H9 (cell line): ENCODE results near the gene LFNG. TPM values are rescaled to one million over a fixed set of nuclear protein-coding genes. Genes with fewer than 3 reads are reported as not detected.

ENCODE experiments used
- DNase-seq: peaks from one replicate; pipeline ENCODE4 v3.0.0-alpha.2; 2017
- H2AFZ ChIP-seq: one replicate; pipeline ENCODE4 v1.6.1; 2013; ENCODE audit warnings: mild to moderate bottlenecking, low read length, control low read depth, moderate library complexity
- H2AK5ac ChIP-seq: 2 replicates; pipeline ENCODE4 v1.6.1; 2013; ENCODE audit warnings: low read length, control low read depth, mixed read lengths; ENCODE audit not compliant: insufficient read length
- H2BK120ac ChIP-seq: one replicate; pipeline ENCODE4 v1.6.1; 2013; ENCODE audit warnings: low read depth, mild to moderate bottlenecking, low read length, control low read depth, inconsistent platforms; ENCODE audit not compliant: poor library complexity, severe bottlenecking
- H2BK12ac ChIP-seq: 2 replicates; pipeline ENCODE4 v1.6.1; 2013; ENCODE audit warnings: low read length, control low read depth, mixed read lengths, low read depth; ENCODE audit not compliant: insufficient read length
- H2BK15ac ChIP-seq: 2 replicates; pipeline ENCODE4 v1.6.1; 2013; ENCODE audit warnings: low read depth, low read length, control low read depth
- H2BK20ac ChIP-seq: one replicate; pipeline ENCODE4 v1.6.1; 2013; ENCODE audit warnings: low read depth, mild to moderate bottlenecking, low read length, control low read depth, inconsistent platforms; ENCODE audit not compliant: poor library complexity, severe bottlenecking
- H2BK5ac ChIP-seq: 2 replicates; pipeline ENCODE4 v1.6.1; 2013; ENCODE audit warnings: low read length, control low read depth, mixed read lengths; ENCODE audit not compliant: insufficient read length
- H3K14ac ChIP-seq: 2 replicates; pipeline ENCODE4 v1.6.1; 2013; ENCODE audit warnings: low read length, control low read depth; ENCODE audit not compliant: insufficient read depth
- H3K18ac ChIP-seq: 2 replicates; pipeline ENCODE4 v1.6.1; 2013; ENCODE audit warnings: low read depth, mild to moderate bottlenecking, mixed read lengths, low read length, control low read depth; ENCODE audit not compliant: insufficient read length
- H3K23ac ChIP-seq: 2 replicates; pipeline ENCODE4 v1.6.1; 2013; ENCODE audit warnings: low read length, control low read depth, mixed read lengths, low read depth; ENCODE audit not compliant: insufficient read length
- H3K23me2 ChIP-seq: 2 replicates; pipeline ENCODE4 v1.6.1; 2013; ENCODE audit warnings: low read depth, mild to moderate bottlenecking, mixed read lengths, low read length, control low read depth; ENCODE audit not compliant: insufficient read length, poor library complexity, severe bottlenecking
- H3K27ac ChIP-seq: 2 replicates; pipeline ENCODE4 v1.5.1; 2013; ENCODE audit warnings: low read length, control low read depth, mixed read lengths, low read depth; ENCODE audit not compliant: insufficient read length
- H3K27me3 ChIP-seq: 2 replicates; pipeline ENCODE4 v1.6.1; 2013; ENCODE audit warnings: low read length, control low read depth, inconsistent platforms; ENCODE audit not compliant: insufficient read depth
- H3K4ac ChIP-seq: 2 replicates; pipeline ENCODE4 v1.6.1; 2013; ENCODE audit warnings: low read depth, mild to moderate bottlenecking, control low read depth, inconsistent platforms, low read length, moderate library complexity
- H3K4me1 ChIP-seq: 2 replicates; pipeline ENCODE4 v1.6.1; 2013; ENCODE audit warnings: low read length, control low read depth, inconsistent platforms; ENCODE audit not compliant: insufficient read depth
- H3K4me2 ChIP-seq: 2 replicates; pipeline ENCODE4 v1.6.1; 2013; ENCODE audit warnings: low read length, control low read depth, mixed read lengths; ENCODE audit not compliant: insufficient read length, insufficient read depth
- H3K56ac ChIP-seq: 2 replicates; pipeline ENCODE4 v1.6.1; 2013; ENCODE audit warnings: low read depth, mild to moderate bottlenecking, mixed read lengths, low read length, control low read depth; ENCODE audit not compliant: insufficient read length
- H3K79me1 ChIP-seq: 2 replicates; pipeline ENCODE4 v1.6.1; 2013; ENCODE audit warnings: low read depth, mild to moderate bottlenecking, moderate library complexity, low read length, control low read depth, inconsistent platforms; ENCODE audit not compliant: insufficient read depth, poor library complexity, severe bottlenecking
- H3K79me2 ChIP-seq: 2 replicates; pipeline ENCODE4 v1.6.1; 2013; ENCODE audit warnings: low read length, control low read depth, inconsistent platforms; ENCODE audit not compliant: insufficient read depth
- H3K9ac ChIP-seq: 2 replicates; pipeline ENCODE4 v1.6.1; 2013; ENCODE audit warnings: low read length, control low read depth, mixed read lengths; ENCODE audit not compliant: insufficient read length; ENCODE audit errors: extremely low read depth
- H3K9me3 ChIP-seq: one replicate; pipeline ENCODE4 v1.6.1; 2013; ENCODE audit warnings: low read depth, low read length, inconsistent platforms; ENCODE audit not compliant: control insufficient read depth
- H3T11ph ChIP-seq: one replicate; pipeline ENCODE4 v1.6.1; 2013; ENCODE audit warnings: mild to moderate bottlenecking, low read length, control low read depth, inconsistent platforms
- H4K20me1 ChIP-seq: one replicate; pipeline ENCODE4 v1.6.1; 2013; ENCODE audit not compliant: control insufficient read depth, insufficient read length, insufficient read depth
- H4K5ac ChIP-seq: 2 replicates; pipeline ENCODE4 v1.6.1; 2013; ENCODE audit warnings: low read depth, mild to moderate bottlenecking, mixed read lengths, low read length, control low read depth; ENCODE audit not compliant: insufficient read length
- H4K8ac ChIP-seq: replicated peaks from 2 replicates; pipeline ENCODE4 v1.6.1; 2013; ENCODE audit warnings: low read length, control low read depth, mixed read lengths, low read depth; ENCODE audit not compliant: insufficient read length
- H4K91ac ChIP-seq: 2 replicates; pipeline ENCODE4 v1.6.1; 2013; ENCODE audit warnings: low read depth, mild to moderate bottlenecking, moderate library complexity, mixed read lengths, low read length, control low read depth; ENCODE audit not compliant: insufficient read length
- H3K27ac Mint-ChIP-seq, 3 experiments: 2 replicates in 2 of 3; 3 replicates in 1 of 3; pipeline ENCODE4 v1.8.0; 2020 to 2021; ENCODE audit warnings: mixed read lengths in 3 of 3, mild to moderate bottlenecking in 1 of 3, moderate library complexity in 1 of 3
- H3K27me3 Mint-ChIP-seq: 2 replicates; pipeline ENCODE4 v1.8.0; 2021; ENCODE audit warnings: low read depth, mild to moderate bottlenecking, moderate library complexity, mixed read lengths
- H3K36me3 Mint-ChIP-seq, 3 experiments: 2 replicates in 2 of 3; 3 replicates in 1 of 3; pipeline ENCODE4 v1.8.0; 2020 to 2021; ENCODE audit warnings: low read depth in 3 of 3, mixed read lengths in 3 of 3; ENCODE audit not compliant: insufficient read depth in 1 of 3
- H3K4me1 Mint-ChIP-seq, 2 experiments: 2 replicates each; pipeline ENCODE4 v1.8.0; 2020; ENCODE audit warnings: mixed read lengths in 2 of 2
- H3K4me3 Mint-ChIP-seq, 2 experiments: 2 replicates in 1 of 2; 3 replicates in 1 of 2; pipeline ENCODE4 v1.8.0; 2020 to 2021; ENCODE audit warnings: mild to moderate bottlenecking in 2 of 2, mixed read lengths in 2 of 2, moderate library complexity in 1 of 2
- H3K9me3 Mint-ChIP-seq, 2 experiments: 2 replicates in 1 of 2; 3 replicates in 1 of 2; pipeline ENCODE4 v1.8.0; 2020; ENCODE audit warnings: mild to moderate bottlenecking in 2 of 2, mixed read lengths in 2 of 2, moderate library complexity in 1 of 2
- WGBS: extraction: QIAGEN DNeasy Blood & Tissue Kit; methylation state at CpG from one replicate; pipeline ENCODE4 v1.1.7; 2013; ENCODE audit warnings: missing lambda C conversion rate, low lambda C conversion rate, mixed read lengths; ENCODE audit not compliant: insufficient read length; ENCODE audit errors: extremely low coverage; 5-methylcytosine and 5-hydroxymethylcytosine counted together
- total RNA-seq: library from RNA; stranded (reverse); gene quantifications from 2 replicates; pipeline ENCODE4 v1.2.1, GENCODE V29; 2021
- TF ChIP-seq, protein P1 (sequence below): fragments of 200-600 bp; sonication (generic); conservative IDR thresholded peaks from 3 replicates; pipeline ENCODE4 v1.8.0; 2021; ENCODE audit warnings: antibody characterized with exemption, mild to moderate bottlenecking

LFNG gene
- total RNA-seq, 1 experiment from 2014 or later: 52.9 TPM

DNA sequence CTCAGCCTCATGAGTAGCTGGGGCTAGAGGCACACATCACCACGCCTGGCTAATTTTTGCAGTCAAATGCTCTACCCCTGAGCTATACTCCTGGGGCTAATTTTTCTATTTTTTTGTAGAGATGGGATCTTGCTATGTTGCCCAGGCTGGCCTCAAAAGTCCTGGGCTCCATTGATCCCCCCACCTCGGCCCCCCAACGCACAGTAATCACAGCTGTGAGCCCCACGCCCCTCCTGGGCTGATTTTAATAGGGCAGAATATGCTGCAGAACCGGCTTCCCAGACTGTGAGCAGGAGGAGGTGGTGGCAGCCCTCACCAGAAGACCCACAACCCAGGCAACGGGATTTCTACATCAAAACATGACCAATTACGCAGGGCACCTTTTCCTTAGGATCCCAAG, 20.6 kb downstream of the LFNG start:
- Histone ChIP-seq H3K79me1 (no peaks in the 10 kb centered on the region), H3K14ac (no peak overlapping the region), H2BK5ac (no peak overlapping the region), H4K20me1 (no peaks in the 10 kb centered on the region), H4K5ac (no peak overlapping the region), H2BK12ac (no peak overlapping the region), H4K8ac (no peak overlapping the region), H3K9me3 (no peaks in the 10 kb centered on the region), H2AK5ac (no peak overlapping the region), H3K56ac (no peak overlapping the region), H2BK120ac (no peak overlapping the region), H3K18ac (no peak overlapping the region), H3K4me2 (no peak overlapping the region), H3K4ac (no peak overlapping the region), H3T11ph (no peak overlapping the region), H3K23me2 (no peaks in the 10 kb centered on the region), H2BK20ac (no peak overlapping the region), H3K9ac (no peak overlapping the region), H3K27ac (no peak overlapping the region), H2AFZ (no peak overlapping the region), H2BK15ac (no peak overlapping the region), H3K4me1 (no peaks in the 10 kb centered on the region), H3K27me3 (no peaks in the 10 kb centered on the region), H4K91ac (no peak overlapping the region), H3K79me2 (no peaks in the 10 kb centered on the region), H3K23ac (no peak overlapping the region)
- no peak for DNase-seq
- Mint-ChIP-seq H3K4me3 (no peak overlapping the region), H3K36me3 (peaks cover 13 to 43% (median 34%) of the 10 kb centered on the region in 3 experiments), H3K27ac (no peak overlapping the region), H3K9me3 (peaks cover 2 to 3% of the 10 kb centered on the region in 2 experiments; a peak in 2 of 5 replicates), H3K4me1 (no peaks in the 10 kb centered on the region), H3K27me3 (no peaks in the 10 kb centered on the region)
- WGBS: no CpG with 5 or more reads among the region's 7 CpGs
- TF ChIP-seq, protein P1, sequence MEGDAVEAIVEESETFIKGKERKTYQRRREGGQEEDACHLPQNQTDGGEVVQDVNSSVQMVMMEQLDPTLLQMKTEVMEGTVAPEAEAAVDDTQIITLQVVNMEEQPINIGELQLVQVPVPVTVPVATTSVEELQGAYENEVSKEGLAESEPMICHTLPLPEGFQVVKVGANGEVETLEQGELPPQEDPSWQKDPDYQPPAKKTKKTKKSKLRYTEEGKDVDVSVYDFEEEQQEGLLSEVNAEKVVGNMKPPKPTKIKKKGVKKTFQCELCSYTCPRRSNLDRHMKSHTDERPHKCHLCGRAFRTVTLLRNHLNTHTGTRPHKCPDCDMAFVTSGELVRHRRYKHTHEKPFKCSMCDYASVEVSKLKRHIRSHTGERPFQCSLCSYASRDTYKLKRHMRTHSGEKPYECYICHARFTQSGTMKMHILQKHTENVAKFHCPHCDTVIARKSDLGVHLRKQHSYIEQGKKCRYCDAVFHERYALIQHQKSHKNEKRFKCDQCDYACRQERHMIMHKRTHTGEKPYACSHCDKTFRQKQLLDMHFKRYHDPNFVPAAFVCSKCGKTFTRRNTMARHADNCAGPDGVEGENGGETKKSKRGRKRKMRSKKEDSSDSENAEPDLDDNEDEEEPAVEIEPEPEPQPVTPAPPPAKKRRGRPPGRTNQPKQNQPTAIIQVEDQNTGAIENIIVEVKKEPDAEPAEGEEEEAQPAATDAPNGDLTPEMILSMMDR: no peak
